AG04450 (cell line): ENCODE results near the gene RARG. TPM values are rescaled to one million over a fixed set of nuclear protein-coding genes. Genes with fewer than 3 reads are reported as not detected.
A peak's percentile ranks its signal among the peaks of the same experiment; 100 is the strongest.

Experiments used
- CTCF ChIA-PET: fragments of 300-600, 350-600 bp; formaldehyde crosslinking; extraction: SDS; loops from one replicate; lab custom pipeline; 2022; ENCODE audit warnings: antibody characterized with exemption, inconsistent platforms; lab: Charles Lee
- POLR2A ChIA-PET: fragments of 350-600 bp; formaldehyde crosslinking; extraction: SDS; loops from one replicate; lab custom pipeline; 2021; ENCODE audit warnings: antibody characterized with exemption, inconsistent platforms; lab: Yijun Ruan, JAX
- DNase-seq: peaks from one replicate; pipeline ENCODE4 v3.0.0-alpha.2; 2011; ENCODE audit warnings: low read depth, low spot score
- H3K27ac ChIP-seq: one replicate; pipeline ENCODE4 v1.5.1; 2012; ENCODE audit warnings: low read depth, low read length, control low read depth
- H3K27me3 ChIP-seq: one replicate; pipeline ENCODE4 v1.6.0; 2012; ENCODE audit warnings: low read length; ENCODE audit not compliant: control insufficient read depth, insufficient read depth
- H3K4me3 ChIP-seq: 2 replicates; pipeline ENCODE4 v1.5.1; 2011; ENCODE audit warnings: mild to moderate bottlenecking, low read depth, low read length, control low read depth
- H3K9me3 ChIP-seq: 2 replicates; pipeline ENCODE4 v1.5.1; 2012; ENCODE audit warnings: low read length; ENCODE audit not compliant: control insufficient read depth, insufficient read depth
- CTCF ChIP-seq: IDR thresholded peaks from 2 replicates; pipeline ENCODE4 v1.5.1; 2011; ENCODE audit warnings: low read depth, low read length, control low read depth, inconsistent platforms
- polyA plus RNA-seq: library from polyadenylated mRNA; depleted of rRNA; stranded (reverse); fragments of >200 nt; gene quantifications from 2 replicates; pipeline ENCODE4 v1.2.3, GENCODE V29; 2011

The RARG gene
- polyA plus RNA-seq, 1 experiment: 20.1 TPM

GRCh38 chr12:53213348-53213747, 18.7 kb downstream of the RARG start:
- H3K4me3 ChIP-seq: no peak overlapping the region
- no peaks in the 10 kb centered on the region for H3K9me3 ChIP-seq
- ChIA-PET POLR2A (interaction anchor here (0.6 to 1.5 kb wide), 6 partner anchors 29 to 135 kb away, joined by 3 to 7 read pairs (median 4); partner anchors contain the start of genes AAAS, CSAD, MYG1 and ZNF740), CTCF (interaction anchor here (0.6 to 9.1 kb wide), 25 partner anchors 9 to 296 kb away, joined by 3 to 183 read pairs (median 4); partner anchors contain the start of genes AAAS, ESPL1 and PFDN5)
- peak; percentile 92 for TF ChIP-seq CTCF
- no peak for DNase-seq
- H3K27me3 ChIP-seq: no peaks in the 10 kb centered on the region
- no peak overlapping the region for H3K27ac ChIP-seq

GRCh38 chr12:53212931-53213330, 19.1 kb downstream of the RARG start:
- no peak overlapping the region for H3K27ac ChIP-seq
- H3K27me3 ChIP-seq: no peaks in the 10 kb centered on the region
- ChIA-PET POLR2A (interaction anchor here (1.5 kb wide), 1 partner anchor 108 kb away, joined by 7 read pairs; the partner anchor contains the start of gene AAAS), CTCF (interaction anchor here (0.5 to 9.1 kb wide), 17 partner anchors 11 to 133 kb away, joined by 3 to 183 read pairs (median 4); partner anchors contain the start of genes AAAS, ESPL1 and PFDN5)
- no peak for TF ChIP-seq CTCF
- H3K4me3 ChIP-seq: no peak overlapping the region
- H3K9me3 ChIP-seq: no peaks in the 10 kb centered on the region
- DNase-seq: no peak

- ChIA-PET POLR2A (no interaction called here), CTCF (interaction anchor here (0.6 to 9.1 kb wide), 15 partner anchors 10 to 948 kb away, joined by 3 to 183 read pairs (median 4); partner anchors contain the start of genes AAAS, ESPL1 and PFDN5)
- Histone ChIP-seq H3K4me3 (no peak overlapping the region), H3K27ac (no peak overlapping the region), H3K9me3 (no peaks in the 10 kb centered on the region), H3K27me3 (no peaks in the 10 kb centered on the region)
- no peak for DNase-seq
- peak; percentile 46 for TF ChIP-seq CTCF
Observed at GRCh38 chr12:53211476-53212381, 20.3 kb downstream of the RARG start.

GRCh38 chr12:53210843-53211242, 21.2 kb downstream of the RARG start:
- TF ChIP-seq CTCF: no peak
- H3K27me3 ChIP-seq: no peaks in the 10 kb centered on the region
- ChIA-PET CTCF (interaction anchor here (1.1 to 9.1 kb wide), 7 partner anchors 55 to 168 kb away, joined by 3 to 183 read pairs (median 13); partner anchors contain the start of genes AAAS, ESPL1 and PFDN5), POLR2A (no interaction called here)
- no peak for DNase-seq
- H3K27ac ChIP-seq: no peak overlapping the region
- no peak overlapping the region for H3K4me3 ChIP-seq
- no peaks in the 10 kb centered on the region for H3K9me3 ChIP-seq
